GM12892 (cell line): ENCODE results near the gene PSME3.
"Not testable (repeated sequence)": the region's sequence is repeated elsewhere in the genome, so short reads cannot be mapped to it uniquely, and the experiment has no call there.

Experiments
- DNase-seq: peaks from one replicate; pipeline ENCODE4 v3.0.0; 2011; ENCODE audit not compliant: insufficient read length
- FAIRE-seq: peaks from 2 replicates; lab custom pipeline; 2011; peaks lifted over from hg19 to GRCh38; lab: Jason Lieb, UNC
- POLR2A ChIP-seq: IDR thresholded peaks from 2 replicates; pipeline ENCODE4 v1.6.1; 2011; ENCODE audit warnings: low read depth, low read length, control low read depth
- POLR2AphosphoS5 ChIP-seq: IDR thresholded peaks from 2 replicates; pipeline ENCODE4 v1.6.1; 2011; ENCODE audit warnings: low read depth, low read length, control low read depth
- TAF1 ChIP-seq: IDR thresholded peaks from 2 replicates; pipeline ENCODE4 v1.6.1; 2011; ENCODE audit warnings: low read depth, mild to moderate bottlenecking, control low read depth, low read length, borderline replicate concordance

The PSME3 gene

GRCh38 chr17:42853597-42853967, 20.4 kb downstream of the PSME3 start:
- DNase-seq (no peak), FAIRE-seq (no peak)
- TF ChIP-seq POLR2AphosphoS5: no peak
- no peak for TF ChIP-seq POLR2A
- TF ChIP-seq TAF1: no peak

- no peak for FAIRE-seq
- DNase-seq: no peak
- TF ChIP-seq POLR2AphosphoS5: no peak
These were observed 21.0 kb downstream of the PSME3 start for GRCh38 chr17:42853968-42854790.

GRCh38 chr17:42855048-42855596, 21.9 kb downstream of the PSME3 start:
- TF ChIP-seq POLR2AphosphoS5 (no peak), TAF1 (no peak), POLR2A (no peak)
- DNase-seq (no peak), FAIRE-seq (no peak)

- not testable (repeated sequence) for FAIRE-seq, DNase-seq
These were observed 22.9 kb downstream of the PSME3 start for GRCh38 chr17:42856093-42856492.

GRCh38 chr17:42856516-42856915, 23.3 kb downstream of the PSME3 start:
- not testable (repeated sequence) for DNase-seq, FAIRE-seq

- FAIRE-seq (no peak), DNase-seq (no peak)
- TF ChIP-seq POLR2AphosphoS5 (no peak), POLR2A (no peak), TAF1 (no peak)
These were observed 24.2 kb downstream of the PSME3 start for GRCh38 chr17:42857389-42857788.

GRCh38 chr17:42865638-42866094, 32.5 kb downstream of the PSME3 start:
- FAIRE-seq (no peak), DNase-seq (no peak)
- TF ChIP-seq POLR2AphosphoS5 (no peak), POLR2A (no peak), TAF1 (no peak)

- DNase-seq (no peak), FAIRE-seq (no peak)
- TF ChIP-seq POLR2A (no peak), POLR2AphosphoS5 (no peak), TAF1 (no peak)
These were observed 33.0 kb downstream of the PSME3 start for GRCh38 chr17:42866216-42866615.

- no peak for TF ChIP-seq POLR2AphosphoS5
- TF ChIP-seq TAF1: no peak
- no peak for TF ChIP-seq POLR2A
- FAIRE-seq (no peak), DNase-seq (no peak)
These were observed 33.7 kb downstream of the PSME3 start for GRCh38 chr17:42866631-42867575.

- FAIRE-seq, DNase-seq: not testable (repeated sequence)
These were observed 34.6 kb downstream of the PSME3 start for GRCh38 chr17:42867694-42868261.

GRCh38 chr17:42868338-42868737, 35.1 kb downstream of the PSME3 start:
- FAIRE-seq (no peak), DNase-seq (no peak)
- no peak for TF ChIP-seq TAF1
- no peak for TF ChIP-seq POLR2AphosphoS5
- TF ChIP-seq POLR2A: no peak

GRCh38 chr17:42871647-42872046, 38.5 kb downstream of the PSME3 start:
- DNase-seq (no peak), FAIRE-seq (no peak)
- TF ChIP-seq POLR2AphosphoS5: no peak
- no peak for TF ChIP-seq TAF1
- no peak for TF ChIP-seq POLR2A
